RWPE2 (cell line): ENCODE data around the gene CSH2.

Experiments
- ATAC-seq: fragments of 200-7000 bp; cut with Tn5 transposase; 3 replicates; pipeline ENCODE4 v1.9.1; 2021; ENCODE audit warnings: low read depth
- DNase-seq: peaks from one replicate; pipeline ENCODE4 v3.0.0-alpha.2; 2020; ENCODE audit warnings: low spot score
- H3K27ac ChIP-seq: fragments of 450-650 bp; 2 replicates; pipeline ENCODE4 v1.5.1; 2017; ENCODE audit warnings: mild to moderate bottlenecking; ENCODE audit not compliant: poor library complexity, severe bottlenecking
- H3K27me3 ChIP-seq: fragments of 250-450 bp; sonication (Bioruptor Pico); 2 replicates; pipeline ENCODE4 v1.5.1; 2021; ENCODE audit warnings: mild to moderate bottlenecking, moderate library complexity; ENCODE audit not compliant: insufficient read depth, poor library complexity, severe bottlenecking
- H3K36me3 ChIP-seq: fragments of 250-450 bp; sonication (Bioruptor Pico); 2 replicates; pipeline ENCODE4 v1.5.1; 2020; ENCODE audit warnings: low read depth, mild to moderate bottlenecking, moderate library complexity
- H3K4me1 ChIP-seq: fragments of 250-450 bp; sonication (Bioruptor Pico); 2 replicates; pipeline ENCODE4 v1.5.1; 2021; ENCODE audit warnings: mild to moderate bottlenecking, moderate library complexity; ENCODE audit not compliant: insufficient read depth, poor library complexity, severe bottlenecking
- H3K4me3 ChIP-seq: fragments of 250-450 bp; sonication (Bioruptor Pico); 2 replicates; pipeline ENCODE4 v1.5.1; 2021; ENCODE audit warnings: mild to moderate bottlenecking, moderate library complexity; ENCODE audit not compliant: severe bottlenecking
- H3K9me3 ChIP-seq: fragments of 250-450 bp; sonication (Bioruptor Pico); 2 replicates; pipeline ENCODE4 v1.5.1; 2021; ENCODE audit warnings: mild to moderate bottlenecking, moderate library complexity; ENCODE audit not compliant: severe bottlenecking
- CTCF ChIP-seq: fragments of 450-650 bp; IDR thresholded peaks from one replicate; pipeline ENCODE4 v1.5.1; 2017; ENCODE audit warnings: mild to moderate bottlenecking, moderate library complexity; ENCODE audit not compliant: poor library complexity, severe bottlenecking

The CSH2 gene

DNA sequence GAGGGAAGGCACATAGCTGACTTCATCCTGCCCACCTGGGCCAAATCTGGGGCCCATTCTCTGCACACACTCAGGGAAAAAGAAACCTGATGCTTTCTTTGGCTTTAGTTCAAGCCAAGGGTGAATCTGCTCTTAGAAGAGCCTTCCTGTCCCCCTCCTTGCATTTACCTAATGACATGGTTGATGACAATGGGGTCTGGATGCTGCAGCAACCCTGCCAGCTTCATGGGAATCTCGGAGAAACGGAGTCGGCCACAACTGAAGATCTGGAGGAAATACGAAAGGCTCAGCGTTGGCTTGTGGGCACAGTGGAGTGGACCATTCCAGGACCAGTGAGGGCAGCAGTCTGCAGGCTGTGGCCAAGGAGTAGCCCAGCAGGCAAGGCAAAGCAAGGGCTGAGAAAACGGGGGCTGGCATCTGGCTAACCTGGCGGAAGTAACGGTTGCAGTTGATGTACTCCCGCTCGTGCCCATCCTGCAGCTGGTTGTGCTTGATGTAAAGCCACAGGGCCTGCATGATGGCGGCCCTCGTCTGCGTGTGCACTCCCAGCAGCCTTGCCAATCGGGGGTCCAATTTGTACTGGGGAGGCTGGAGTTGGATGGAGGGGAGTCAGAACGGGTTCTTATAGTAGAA lies 39.6 kb downstream of the CSH2 start:
- ATAC-seq (no peak), DNase-seq (no peak)
- no peaks in the 10 kb centered on the region for H3K9me3 ChIP-seq
- H3K27ac ChIP-seq = no peak overlapping the region
- no peaks in the 10 kb centered on the region for H3K27me3 ChIP-seq
- TF ChIP-seq CTCF = no peak
- peaks cover 79% of the 10 kb centered on the region for H3K36me3 ChIP-seq
- no peak overlapping the region for H3K4me3 ChIP-seq
- H3K4me1 ChIP-seq = peaks cover 9% of the 10 kb centered on the region

- Histone ChIP-seq H3K4me1 (peaks cover 8% of the 10 kb centered on the region), H3K27ac (no peak overlapping the region), H3K4me3 (no peak overlapping the region), H3K36me3 (peaks cover 86% of the 10 kb centered on the region), H3K27me3 (no peaks in the 10 kb centered on the region), H3K9me3 (no peaks in the 10 kb centered on the region)
- no peak for TF ChIP-seq CTCF
- DNase-seq (no peak), ATAC-seq (no peak)
These were observed 40.3 kb downstream of the CSH2 start for GRCh38 chr17:63833026-63833740.

DNA sequence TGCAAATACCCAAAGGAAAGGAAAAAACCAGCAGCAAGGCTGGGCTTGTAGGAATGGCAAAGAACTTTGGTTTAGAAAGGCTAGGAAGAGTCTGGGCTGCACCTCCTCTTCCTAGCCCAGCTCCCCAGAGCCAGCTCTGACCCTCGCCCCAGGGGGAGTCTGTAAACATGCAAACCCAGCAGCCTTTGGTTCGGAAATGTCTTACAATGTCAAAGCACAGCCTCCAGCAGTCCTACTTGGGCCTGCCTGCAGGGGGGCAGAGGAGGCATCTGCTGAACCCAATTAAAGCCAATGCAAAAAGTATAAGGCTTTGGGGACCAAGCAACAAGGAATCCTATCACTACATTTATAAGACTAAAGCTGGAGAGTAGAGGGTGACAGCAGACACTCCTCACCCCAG lies 41.0 kb downstream of the CSH2 start:
- Histone ChIP-seq H3K27ac (no peak overlapping the region), H3K4me1 (peaks cover 8% of the 10 kb centered on the region), H3K4me3 (no peak overlapping the region), H3K27me3 (no peaks in the 10 kb centered on the region), H3K36me3 (peaks cover 88% of the 10 kb centered on the region), H3K9me3 (no peaks in the 10 kb centered on the region)
- DNase-seq = no peak
- no peak for TF ChIP-seq CTCF
- ATAC-seq = no peak

DNA sequence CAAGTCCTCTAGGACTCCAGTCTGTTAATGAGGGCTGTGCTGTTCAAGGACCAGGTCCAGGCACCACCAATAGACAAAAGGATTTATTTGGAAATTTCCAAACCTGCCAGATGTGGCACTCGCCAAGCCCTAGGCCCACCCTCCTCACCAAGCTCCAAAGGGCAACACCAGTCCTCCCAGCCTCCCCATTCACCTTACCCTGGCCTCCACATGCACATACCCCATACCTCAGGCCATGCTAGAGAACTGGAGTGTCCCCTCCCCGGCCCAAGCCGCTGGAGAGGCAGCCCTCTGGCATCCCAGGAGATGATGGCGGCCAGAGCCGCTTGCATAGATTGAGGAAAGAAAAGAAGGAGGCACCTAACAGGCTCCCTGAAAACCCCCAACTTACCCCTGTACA lies 41.5 kb downstream of the CSH2 start:
- no peak overlapping the region for H3K27ac ChIP-seq

More for the DNA sequence above, 41.5 kb downstream of the CSH2 start:
- no peak for TF ChIP-seq CTCF
- no peak for DNase-seq
- H3K4me3 ChIP-seq = no peak overlapping the region
- no peaks in the 10 kb centered on the region for H3K9me3 ChIP-seq
- peaks cover 8% of the 10 kb centered on the region for H3K4me1 ChIP-seq
- peaks cover 87% of the 10 kb centered on the region for H3K36me3 ChIP-seq
- no peaks in the 10 kb centered on the region for H3K27me3 ChIP-seq
- no peak for ATAC-seq
